MM.1S (cell line): ENCODE data around the gene OR9Q1.

Experiments
- DNase-seq: peaks from one replicate; pipeline ENCODE4 v3.0.0-alpha.2; 2015
- H2AFZ ChIP-seq: fragments of 300-600 bp; sonication (generic); 2 replicates; pipeline ENCODE4 v1.6.0; 2016; ENCODE audit warnings: antibody characterized with exemption, low read length
- H3F3A ChIP-seq: fragments of 300-600 bp; sonication (generic); 2 replicates; pipeline ENCODE4 v1.6.1; 2016; ENCODE audit warnings: mild to moderate bottlenecking, antibody characterized with exemption, low read length, moderate library complexity, mixed read lengths; ENCODE audit not compliant: insufficient read depth
- H3K27ac ChIP-seq: fragments of 300-600 bp; sonication (generic); 2 replicates; pipeline ENCODE4 v1.5.1; 2016; ENCODE audit warnings: mild to moderate bottlenecking, low read length
- H3K27me3 ChIP-seq: fragments of 300-600 bp; sonication (generic); replicated peaks from 2 replicates; pipeline ENCODE4 v1.6.0; 2016; ENCODE audit warnings: low read length; ENCODE audit not compliant: insufficient read depth
- H3K36me3 ChIP-seq: fragments of 300-600 bp; sonication (generic); replicated peaks from 2 replicates; pipeline ENCODE4 v1.6.1; 2016; ENCODE audit warnings: mild to moderate bottlenecking, low read length, mixed read lengths; ENCODE audit not compliant: insufficient read depth
- H3K4me1 ChIP-seq: fragments of 300-600 bp; sonication (generic); 2 replicates; pipeline ENCODE4 v1.6.1; 2016; ENCODE audit warnings: low read length, mixed read lengths
- H3K4me2 ChIP-seq: fragments of 300-600 bp; sonication (generic); 2 replicates; pipeline ENCODE4 v1.6.0; 2016; ENCODE audit warnings: low read depth, low read length
- H3K4me3 ChIP-seq: fragments of 300-600 bp; sonication (generic); 2 replicates; pipeline ENCODE4 v1.5.1; 2016; ENCODE audit warnings: low read length, mixed read lengths
- H3K79me2 ChIP-seq: fragments of 300-600 bp; sonication (generic); 2 replicates; pipeline ENCODE4 v1.6.1; 2016; ENCODE audit warnings: mixed run types, low read length, mixed read lengths
- H3K9ac ChIP-seq: fragments of 300-600 bp; sonication (generic); 2 replicates; pipeline ENCODE4 v1.6.1; 2016; ENCODE audit warnings: low read length, mixed read lengths
- H3K9me2 ChIP-seq: fragments of 300-600 bp; sonication (generic); replicated peaks from 2 replicates; pipeline ENCODE4 v1.6.1; 2016; ENCODE audit warnings: mild to moderate bottlenecking, low read length, mixed read lengths; ENCODE audit not compliant: insufficient read depth
- H3K9me3 ChIP-seq: fragments of 300-600 bp; sonication (generic); replicated peaks from 2 replicates; pipeline ENCODE4 v1.6.1; 2016; ENCODE audit warnings: mild to moderate bottlenecking, low read length, mixed read lengths; ENCODE audit not compliant: insufficient read depth
- H4K20me1 ChIP-seq: fragments of 300-600 bp; sonication (generic); 2 replicates; pipeline ENCODE4 v1.6.1; 2016; ENCODE audit warnings: mild to moderate bottlenecking, low read length, moderate library complexity, mixed read lengths; ENCODE audit not compliant: insufficient read depth
- EZH2 ChIP-seq: fragments of 300-600 bp; sonication (generic); optimal IDR thresholded peaks from 2 replicates; pipeline ENCODE3; 2017; ENCODE audit warnings: low read depth, mild to moderate bottlenecking, antibody characterized with exemption, low read length, mixed read lengths
- EZH2phosphoT487 ChIP-seq: fragments of 300-600 bp; sonication (generic); IDR thresholded peaks from 2 replicates; pipeline ENCODE4 v1.6.1; 2018; ENCODE audit warnings: antibody characterized with exemption, low read length
- TF ChIP-seq, protein P1 (sequence below): fragments of 300-600 bp; sonication (generic); IDR thresholded peaks from 2 replicates; pipeline ENCODE4 v1.5.1; 2016; ENCODE audit warnings: antibody characterized with exemption, low read length, mixed read lengths

OR9Q1 gene

DNA sequence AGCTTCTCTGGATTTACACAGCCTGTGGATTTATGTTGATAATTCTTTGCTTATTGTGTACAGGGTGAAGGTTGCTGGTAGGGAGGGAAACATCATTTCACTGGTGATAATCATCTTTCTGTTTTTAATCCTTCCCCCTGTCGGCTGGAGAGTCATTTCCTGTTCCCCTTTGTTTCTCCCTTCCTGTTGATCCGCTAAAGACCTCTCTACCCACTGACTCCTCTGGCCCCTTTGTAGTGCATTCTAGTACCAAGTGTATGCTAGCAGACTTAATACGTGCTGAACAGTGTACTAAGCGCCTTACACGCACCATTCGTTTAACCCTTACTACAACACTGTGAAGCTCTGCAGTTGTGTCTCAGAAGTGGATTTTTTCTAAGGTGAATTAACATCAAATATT is 19.0 kb upstream of the OR9Q1 start:
- DNase-seq, result no peak
- no peaks in the 10 kb centered on the region for H3K9me2 ChIP-seq
- no peaks in the 10 kb centered on the region for H3F3A ChIP-seq
- no peak overlapping the region for H3K4me3 ChIP-seq
- TF ChIP-seq EZH2 (no peak), EZH2phosphoT487 (no peak)
- TF ChIP-seq, protein P1, sequence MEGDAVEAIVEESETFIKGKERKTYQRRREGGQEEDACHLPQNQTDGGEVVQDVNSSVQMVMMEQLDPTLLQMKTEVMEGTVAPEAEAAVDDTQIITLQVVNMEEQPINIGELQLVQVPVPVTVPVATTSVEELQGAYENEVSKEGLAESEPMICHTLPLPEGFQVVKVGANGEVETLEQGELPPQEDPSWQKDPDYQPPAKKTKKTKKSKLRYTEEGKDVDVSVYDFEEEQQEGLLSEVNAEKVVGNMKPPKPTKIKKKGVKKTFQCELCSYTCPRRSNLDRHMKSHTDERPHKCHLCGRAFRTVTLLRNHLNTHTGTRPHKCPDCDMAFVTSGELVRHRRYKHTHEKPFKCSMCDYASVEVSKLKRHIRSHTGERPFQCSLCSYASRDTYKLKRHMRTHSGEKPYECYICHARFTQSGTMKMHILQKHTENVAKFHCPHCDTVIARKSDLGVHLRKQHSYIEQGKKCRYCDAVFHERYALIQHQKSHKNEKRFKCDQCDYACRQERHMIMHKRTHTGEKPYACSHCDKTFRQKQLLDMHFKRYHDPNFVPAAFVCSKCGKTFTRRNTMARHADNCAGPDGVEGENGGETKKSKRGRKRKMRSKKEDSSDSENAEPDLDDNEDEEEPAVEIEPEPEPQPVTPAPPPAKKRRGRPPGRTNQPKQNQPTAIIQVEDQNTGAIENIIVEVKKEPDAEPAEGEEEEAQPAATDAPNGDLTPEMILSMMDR, result no peak
- no peak overlapping the region for H2AFZ ChIP-seq
- no peaks in the 10 kb centered on the region for H3K9me3 ChIP-seq
- H4K20me1 ChIP-seq, result no peaks in the 10 kb centered on the region
- H3K9ac ChIP-seq, result no peak overlapping the region
- no peaks in the 10 kb centered on the region for H3K27me3 ChIP-seq
- no peak overlapping the region for H3K27ac ChIP-seq
- H3K4me1 ChIP-seq, result no peaks in the 10 kb centered on the region
- no peaks in the 10 kb centered on the region for H3K79me2 ChIP-seq
- H3K36me3 ChIP-seq, result no peaks in the 10 kb centered on the region
- no peak overlapping the region for H3K4me2 ChIP-seq

DNA sequence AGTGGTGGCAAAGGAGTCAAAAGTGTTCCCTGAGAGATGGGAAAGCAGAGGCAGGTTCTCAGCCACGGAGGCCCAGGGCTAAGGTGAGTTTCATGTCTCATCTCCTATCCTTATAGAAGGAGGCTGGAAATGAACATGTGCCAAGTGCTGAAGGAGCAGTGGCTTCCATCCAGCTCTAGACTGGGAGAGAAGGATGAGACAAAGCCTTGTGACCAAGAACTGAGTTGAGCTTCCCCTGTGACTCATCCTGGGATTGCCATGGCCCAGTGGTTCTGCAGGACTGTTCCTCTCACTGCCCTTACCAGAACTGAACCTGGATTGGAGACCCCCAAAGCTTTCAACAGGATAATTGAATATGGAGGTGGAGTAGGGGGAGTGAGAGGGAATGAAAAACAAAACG is 16.7 kb upstream of the OR9Q1 start:
- Histone ChIP-seq H3K27me3 (no peaks in the 10 kb centered on the region), H3K4me3 (no peak overlapping the region), H3K9me3 (no peaks in the 10 kb centered on the region), H3K9ac (no peak overlapping the region), H3K4me1 (no peaks in the 10 kb centered on the region), H3F3A (no peaks in the 10 kb centered on the region), H3K36me3 (no peaks in the 10 kb centered on the region), H3K27ac (no peak overlapping the region), H2AFZ (no peak overlapping the region), H3K79me2 (no peaks in the 10 kb centered on the region), H3K9me2 (no peaks in the 10 kb centered on the region), H4K20me1 (no peaks in the 10 kb centered on the region), H3K4me2 (no peak overlapping the region)
- TF ChIP-seq, protein P1, result no peak
- no peak for TF ChIP-seq EZH2phosphoT487
- no peak for TF ChIP-seq EZH2
- no peak for DNase-seq

DNA sequence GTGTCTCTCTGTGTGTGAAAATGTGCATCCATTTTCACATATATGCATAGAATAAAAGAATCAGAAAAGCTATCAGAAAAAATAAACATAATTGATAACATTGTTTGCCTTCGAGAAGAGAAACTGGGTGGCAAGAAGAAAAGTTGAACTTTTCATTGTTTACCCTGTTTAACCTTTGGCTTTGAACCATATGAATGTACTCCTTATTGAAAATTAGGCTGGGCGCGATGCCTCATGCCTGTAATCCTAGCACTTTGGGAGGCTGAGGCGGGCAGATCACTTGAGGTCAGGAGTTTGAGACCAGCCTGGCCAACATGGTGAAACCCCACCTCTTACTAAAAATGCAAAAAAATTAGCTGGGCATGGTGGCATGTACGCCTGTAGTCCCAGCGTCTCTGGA is 11.9 kb upstream of the OR9Q1 start:
- no peaks in the 10 kb centered on the region for H3K36me3 ChIP-seq
- TF ChIP-seq EZH2phosphoT487 (no peak), EZH2 (no peak)
- TF ChIP-seq, protein P1, result no peak
- no peak overlapping the region for H3K9ac ChIP-seq
- H3K4me2 ChIP-seq, result no peak overlapping the region
- no peaks in the 10 kb centered on the region for H3K27me3 ChIP-seq
- no peak for DNase-seq
- no peaks in the 10 kb centered on the region for H3K4me1 ChIP-seq
- no peaks in the 10 kb centered on the region for H3K79me2 ChIP-seq
- H4K20me1 ChIP-seq, result no peaks in the 10 kb centered on the region
- no peaks in the 10 kb centered on the region for H3K9me3 ChIP-seq
- no peak overlapping the region for H3K4me3 ChIP-seq
- H3F3A ChIP-seq, result no peaks in the 10 kb centered on the region
- H3K9me2 ChIP-seq, result no peaks in the 10 kb centered on the region
- no peak overlapping the region for H2AFZ ChIP-seq
- no peak overlapping the region for H3K27ac ChIP-seq
